HuH-7 (cell line): ENCODE results near the gene HUWE1.
"Not testable (repeated sequence)": the region's sequence is repeated elsewhere in the genome, so short reads cannot be mapped to it uniquely, and the experiment has no call there.

ENCODE experiments used
- DNase-seq: peaks from one replicate; pipeline ENCODE4 v3.0.0; 2011; ENCODE audit warnings: low spot score

HUWE1 gene

DNA sequence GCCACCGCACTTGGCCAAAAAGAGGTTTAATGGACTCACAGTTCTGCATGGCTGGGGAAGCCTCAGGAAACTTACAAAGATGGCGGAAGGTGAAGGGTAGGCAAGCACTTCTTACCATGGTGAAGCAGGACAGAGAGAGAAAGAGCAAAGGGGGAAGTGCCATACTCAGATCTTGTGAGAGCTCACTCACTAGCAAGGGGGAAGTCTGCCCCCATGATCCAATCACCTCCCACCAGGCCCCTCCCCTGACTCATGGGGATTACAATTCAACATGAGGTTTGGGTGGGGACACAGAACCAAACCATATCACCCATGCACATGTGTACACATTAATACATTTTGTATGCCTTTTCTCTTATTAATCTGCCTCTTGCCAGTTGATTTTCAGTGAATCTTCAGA, 175.2 kb downstream of the HUWE1 start:
- no peak for DNase-seq

- not testable (repeated sequence) for DNase-seq
These were observed 182.5 kb downstream of the HUWE1 start for GRCh38 chrX:53504035-53504434.

GRCh38 chrX:53494436-53494835, 192.1 kb downstream of the HUWE1 start:
- DNase-seq = no peak

DNA sequence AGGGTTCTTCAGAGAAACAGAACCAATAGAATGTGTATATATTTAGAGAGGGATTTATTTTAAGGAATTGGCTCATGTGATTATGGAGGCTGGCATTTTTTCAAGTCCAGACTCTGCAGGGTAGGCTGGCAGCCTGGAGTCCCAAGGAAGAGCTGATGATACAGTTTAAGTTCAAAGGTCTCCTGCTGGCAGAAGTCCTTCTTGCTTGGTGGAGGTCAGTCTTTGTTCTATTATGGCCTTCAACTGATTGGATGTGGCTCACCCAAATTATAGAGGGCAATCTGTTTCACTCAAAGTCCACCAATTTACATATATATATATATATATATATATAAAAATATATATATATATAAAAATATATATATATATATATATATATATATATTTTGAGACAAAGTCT, 200.2 kb downstream of the HUWE1 start:
- no peak for DNase-seq

DNA sequence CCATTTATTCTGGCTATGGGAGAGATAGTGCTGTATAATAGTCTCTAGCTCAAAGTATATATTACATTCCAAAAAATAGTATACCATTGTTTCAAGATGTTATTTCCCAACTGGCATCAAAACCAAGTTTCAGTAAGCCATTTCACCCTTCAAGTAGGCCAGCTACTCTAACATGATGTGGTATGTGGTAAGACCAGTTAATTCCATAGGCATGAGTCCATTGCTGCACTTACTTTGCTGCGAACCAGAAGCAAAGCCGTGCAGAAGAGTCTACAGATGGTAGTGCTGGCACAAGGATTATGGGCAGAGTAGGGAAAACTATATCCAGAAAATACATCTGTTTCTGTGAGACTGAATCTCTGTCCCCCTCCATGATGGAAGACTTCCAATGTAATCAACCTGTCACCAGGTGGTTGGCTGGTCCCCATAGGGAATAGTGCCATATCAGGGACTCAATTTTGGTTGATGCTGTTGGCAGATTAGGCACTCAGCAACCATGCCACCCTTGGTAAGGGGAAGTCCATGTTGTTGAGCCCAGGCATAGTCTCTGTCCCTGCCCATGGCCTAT, 202.6 kb downstream of the HUWE1 start:
- no peak for DNase-seq

- DNase-seq = no peak
These were observed 203.1 kb downstream of the HUWE1 start for GRCh38 chrX:53483416-53483815.
